ENCODE results near the gene KPNA6. TPM values are rescaled to one million over a fixed set of nuclear protein-coding genes. Genes with fewer than 3 reads are reported as not detected.
"Not testable (repeated sequence)": the region's sequence is repeated elsewhere in the genome, so short reads cannot be mapped to it uniquely, and the experiment has no call there.

KPNA6 gene
- polyA plus RNA-seq, 3 donors: 11.0 to 26.7 (median 20.2) TPM

GRCh38 chr1:32144033-32144432 lies 36.2 kb downstream of the KPNA6 start:
- Histone ChIP-seq H3K27me3 (ENCODE audit: control insufficient read depth in 2 of 2, insufficient read depth in 2 of 2, low read length in 2 of 2) (no peaks in the 10 kb centered on the region), H4K20me1 (ENCODE audit: insufficient read depth, low read length) (peaks cover 93% of the 10 kb centered on the region), H3K4me1 (ENCODE audit: control insufficient read depth in 1 of 2, insufficient read depth in 2 of 2, low read length in 2 of 2) (no peaks in the 10 kb centered on the region), H3K79me2 (ENCODE audit: insufficient read depth, low read length) (peaks cover 96% of the 10 kb centered on the region), H3K36me3 (replicated peaks in 1 of 2; ENCODE audit: control insufficient read depth in 1 of 2, insufficient read depth in 2 of 2, low read length in 2 of 2) (peaks cover 0 to 29% of the 10 kb centered on the region in 2 donors), H3K4me3 (replicated peaks in 1 of 3; ENCODE audit: low read depth in 2 of 3, low read length in 3 of 3) (no peak overlapping the region), H3K27ac (ENCODE audit: low read depth in 1 of 2, low read length in 2 of 2) (no peak overlapping the region), H3K4me2 (replicated peaks; ENCODE audit: extremely low read depth, low read length, poor library complexity, severe bottlenecking) (no peak overlapping the region), H3K9ac (ENCODE audit: insufficient read depth, low read length, poor library complexity, severe bottlenecking) (no peak overlapping the region), H2AFZ (ENCODE audit: insufficient read depth, low read depth, low read length, poor library complexity, severe bottlenecking) (no peak overlapping the region), H3K9me3 (replicated peaks in 1 of 2; ENCODE audit: control insufficient read depth in 1 of 2, insufficient read depth in 1 of 2, low read length in 2 of 2) (peaks cover 0 to 12% of the 10 kb centered on the region in 2 donors)
- Mint-ChIP-seq H3K4me1 (peaks cover 10% of the 10 kb centered on the region), H3K9me3 (peaks cover 4 to 21% (median 15%) of the 10 kb centered on the region in 7 donors), H3K27me3 (ENCODE audit: low read depth in 3 of 3) (no peaks in the 10 kb centered on the region), H3K4me3 (no peak overlapping the region), H3K36me3 (peaks cover 9 to 37% of the 10 kb centered on the region in 2 donors), H3K27ac (no peak overlapping the region)
- intact Hi-C loops (cut with micrococcal nuclease): no loop called here
- no peak for TF ChIP-seq CTCF (IDR thresholded peaks at IDR 0.05)
- no CpG with 5 or more reads among the region's 3 CpGs for WGBS (ENCODE audit: insufficient coverage)
- DNase-seq: no peak

- H3K27ac ChIP-seq (ENCODE audit: low read depth in 1 of 2, low read length in 2 of 2); H3K27me3 Mint-ChIP-seq (ENCODE audit: low read depth in 3 of 3); H3K4me3 ChIP-seq (replicated peaks in 1 of 3; ENCODE audit: low read depth in 2 of 3, low read length in 3 of 3); H3K27ac Mint-ChIP-seq; H3K27me3 ChIP-seq (ENCODE audit: control insufficient read depth in 2 of 2, insufficient read depth in 2 of 2, low read length in 2 of 2); H3K4me1 ChIP-seq (ENCODE audit: control insufficient read depth in 1 of 2, insufficient read depth in 2 of 2, low read length in 2 of 2); H3K9ac ChIP-seq (ENCODE audit: insufficient read depth, low read length, poor library complexity, severe bottlenecking); H3K4me2 ChIP-seq (replicated peaks; ENCODE audit: extremely low read depth, low read length, poor library complexity, severe bottlenecking); H3K4me1 Mint-ChIP-seq; H3K4me3 Mint-ChIP-seq; H2AFZ ChIP-seq (ENCODE audit: insufficient read depth, low read depth, low read length, poor library complexity, severe bottlenecking); DNase-seq; intact Hi-C loops (cut with micrococcal nuclease): not testable (repeated sequence)
- Mint-ChIP-seq H3K9me3 (peaks cover 4 to 23% (median 15%) of the 10 kb centered on the region in 7 donors), H3K36me3 (peaks cover 13 to 36% of the 10 kb centered on the region in 2 donors)
- H3K9me3 ChIP-seq (replicated peaks in 1 of 2; ENCODE audit: control insufficient read depth in 1 of 2, insufficient read depth in 1 of 2, low read length in 2 of 2): peaks cover 0 to 12% of the 10 kb centered on the region in 2 donors
- peaks cover 0 to 26% of the 10 kb centered on the region in 2 donors for H3K36me3 ChIP-seq (replicated peaks in 1 of 2; ENCODE audit: control insufficient read depth in 1 of 2, insufficient read depth in 2 of 2, low read length in 2 of 2)
- peaks cover 89% of the 10 kb centered on the region for H4K20me1 ChIP-seq (ENCODE audit: insufficient read depth, low read length)
- WGBS (ENCODE audit: insufficient coverage): 98% methylated on average over 4 of the region's 5 CpGs
- peaks cover 95% of the 10 kb centered on the region for H3K79me2 ChIP-seq (ENCODE audit: insufficient read depth, low read length)
These were observed 39.9 kb downstream of the KPNA6 start for GRCh38 chr1:32147799-32148198.
